Right lobe of liver (tissue), 6 donors: ENCODE data around the gene CREBBP. TPM values are rescaled to one million over a fixed set of nuclear protein-coding genes. Genes with fewer than 3 reads are reported as not detected.
A peak's percentile ranks its signal among the peaks of the same experiment; 100 is the strongest.

Experiments
- ATAC-seq, 4 donors: fragments of 200-7000 bp; cut with Tn5 transposase; one replicate each; pipeline ENCODE4 v1.9.1; 2020; ENCODE audit warnings: mild to moderate bottlenecking in 4 of 4, moderate library complexity in 4 of 4
- DNase-seq, 3 donors: peaks; one replicate each; pipeline ENCODE4 v3.0.0-alpha.2; 2020
- H3K27ac ChIP-seq, 3 donors: fragments of 200-600 bp; one replicate each; pipeline ENCODE4 v1.8.0; 2022
- H3K27me3 ChIP-seq, 2 donors: fragments of 200-600 bp; one replicate each; pipeline ENCODE4 v1.8.0; 2022
- H3K36me3 ChIP-seq, 4 donors: fragments of 200-600 bp; sonication (generic) in 1 of 4; one replicate each; pipeline versions ENCODE4 v1.5.1 to v1.8.0; 2017 to 2022; ENCODE audit warnings: control low read depth in 1 of 4
- H3K4me1 ChIP-seq, 4 donors: fragments of 200-600 bp; sonication (generic) in 1 of 4; one replicate each; pipeline versions ENCODE4 v1.5.1 to v1.8.0; 2017 to 2022; ENCODE audit warnings: control low read depth in 1 of 4
- H3K4me3 ChIP-seq, 3 donors: fragments of 200-600 bp; one replicate each; pipeline ENCODE4 v1.8.0; 2022
- H3K9me3 ChIP-seq, 4 donors: fragments of 200-600 bp; sonication (generic) in 1 of 4; one replicate each; pipeline versions ENCODE4 v1.5.1 to v1.8.0; 2017 to 2022; ENCODE audit warnings: control low read depth in 1 of 4
- CTCF ChIP-seq, 4 donors: fragments of 200-600 bp in 3 of 4; fragments of 450-650 bp in 1 of 4; IDR thresholded peaks; one replicate each; pipeline versions ENCODE4 v1.5.1 to v1.8.0; 2016 to 2022; ENCODE audit warnings: antibody characterized with exemption in 4 of 4, mild to moderate bottlenecking in 2 of 4
- POLR2A ChIP-seq: fragments of 450-650 bp; IDR thresholded peaks from one replicate; pipeline ENCODE4 v1.6.1; 2017; ENCODE audit warnings: antibody characterized with exemption, mild to moderate bottlenecking
- WGBS: methylation state at CpG from one replicate; pipeline ENCODE4 v1.1.6; 2018; ENCODE audit warnings: low coverage, low lambda C conversion rate; ENCODE audit not compliant: insufficient coverage; ENCODE audit errors: missing lambda C conversion rate; 5-methylcytosine and 5-hydroxymethylcytosine counted together
- intact Hi-C, 2 donors: fragments of 100-400 bp; cut with DNase I; formaldehyde crosslinking; loops; one replicate each; pipeline versions ENCODE4 v1.11.2 to v1.14.1; 2022
- total RNA-seq, 6 experiments: library from RNA; depleted of rRNA in 2 of 6; stranded (reverse); fragments of >200 nt in 2 of 6; fragmentation: NEBNext Ultra II Directional in 3 of 6; extraction: Animal tissue kit (Norgen Biotek cat#: 25700) in 3 of 6; gene quantifications; one replicate each; pipeline versions ENCODE4 v1.1.0 to v1.2.4, GENCODE V29; 2016 to 2023
- donor health status: DM: no; HTN: yes; CAD: no.
- donor health status: DM: no; HTN: no; CAD: no.
- donor health status: DM: no; HTN: no; CAD: no.
- donor health status: DM: no; HTN: yes; CAD: no.
- donor health status: DM: no; HTN: yes; CAD: no.

The CREBBP gene
- total RNA-seq, 6 experiments from 2014 or later, result 18.1 to 39.8 (median 29.2) TPM

- intact Hi-C loops, result no loop called here
- peaks cover 0 to 11% (median 3%) of the 10 kb centered on the region in 4 donors for H3K4me1 ChIP-seq
- H3K27me3 ChIP-seq, result no peaks in the 10 kb centered on the region
- DNase-seq (no peak), ATAC-seq (no peak)
- TF ChIP-seq POLR2A, result no peak
- TF ChIP-seq CTCF (IDR thresholded peaks at IDR 0.05), result no peak
- no peak overlapping the region for H3K4me3 ChIP-seq
- H3K27ac ChIP-seq, result no peak overlapping the region
- H3K9me3 ChIP-seq, result no peaks in the 10 kb centered on the region
- 49% methylated on average over 6 of the region's 6 CpGs for WGBS
- peaks cover 0 to 81% (median 36%) of the 10 kb centered on the region in 4 donors for H3K36me3 ChIP-seq
Measured at GRCh38 chr16:3774156-3774767, 106.3 kb downstream of the CREBBP start.

- ATAC-seq, result no peak
- Histone ChIP-seq H3K4me1 (peaks cover 0 to 11% (median 3%) of the 10 kb centered on the region in 4 donors), H3K36me3 (peaks cover 0 to 81% (median 37%) of the 10 kb centered on the region in 4 donors), H3K9me3 (no peaks in the 10 kb centered on the region), H3K4me3 (no peak overlapping the region), H3K27ac (no peak overlapping the region), H3K27me3 (no peaks in the 10 kb centered on the region)
- intact Hi-C loops, result no loop called here
- no peak for TF ChIP-seq POLR2A
- TF ChIP-seq CTCF (IDR thresholded peaks at IDR 0.05), result no peak
- WGBS, result 89% methylated on average over 6 of the region's 14 CpGs
- no peak for DNase-seq
Measured at GRCh38 chr16:3773663-3774062, 106.8 kb downstream of the CREBBP start.

GRCh38 chr16:3771513-3771912 lies 109.0 kb downstream of the CREBBP start:
- peaks cover 3 to 85% (median 37%) of the 10 kb centered on the region in 4 donors for H3K36me3 ChIP-seq
- H3K4me1 ChIP-seq, result peaks cover 0 to 10% (median 3%) of the 10 kb centered on the region in 4 donors
- DNase-seq, result peak in 1 of 3 donors; percentile 3
- H3K4me3 ChIP-seq, result no peak overlapping the region
- 83% methylated on average over 5 of the region's 5 CpGs for WGBS
- no peaks in the 10 kb centered on the region for H3K27me3 ChIP-seq
- peak in 1 of 4 donors; percentile 33 for ATAC-seq
- H3K9me3 ChIP-seq, result no peaks in the 10 kb centered on the region
- TF ChIP-seq CTCF (IDR thresholded peaks at IDR 0.05) (no peak), POLR2A (no peak)
- intact Hi-C loops, result no loop called here
- H3K27ac ChIP-seq, result no peak overlapping the region

GRCh38 chr16:3770530-3770929 lies 110.0 kb downstream of the CREBBP start:
- Histone ChIP-seq H3K4me3 (no peak overlapping the region), H3K27ac (no peak overlapping the region), H3K36me3 (peaks cover 3 to 85% (median 39%) of the 10 kb centered on the region in 4 donors), H3K4me1 (peaks cover 0 to 8% (median 1%) of the 10 kb centered on the region in 4 donors), H3K9me3 (no peaks in the 10 kb centered on the region), H3K27me3 (no peaks in the 10 kb centered on the region)
- intact Hi-C loops, result no loop called here
- TF ChIP-seq CTCF (IDR thresholded peaks at IDR 0.05) (no peak), POLR2A (no peak)
- ATAC-seq (peak in 1 of 4 donors; percentile 32), DNase-seq (peak in 1 of 3 donors; percentile 51)
- WGBS, result 85% methylated on average over 6 of the region's 13 CpGs
